Measurements from ENCODE around the gene FOXM1. TPM values are rescaled to one million over a fixed set of nuclear protein-coding genes. Genes with fewer than 3 reads are reported as not detected.
A peak's percentile ranks its signal among the peaks of the same experiment; 100 is the strongest.

The FOXM1 gene
- total RNA-seq, 1 experiment from 2014 or later = 118 TPM

GRCh38 chr12:2895051-2895451 lies 18.1 kb upstream of the FOXM1 start:
- Mint-ChIP-seq H3K4me3 (no peak overlapping the region), H3K4me1 (peaks cover 13% of the 10 kb centered on the region), H3K27ac (no peak overlapping the region), H3K27me3 (ENCODE audit: low read depth) (no peaks in the 10 kb centered on the region; the same call in 1 of the 2 replicates), H3K36me3 (no peaks in the 10 kb centered on the region), H3K9me3 (no peaks in the 10 kb centered on the region)
- ChIA-PET CTCF (interaction anchor here (0.6 to 2.3 kb wide), 4 partner anchors 10 to 49 kb away, joined by 3 to 21 read pairs (median 6); no protein-coding TSS in a partner anchor), POLR2A (interaction anchor here (0.5 kb wide), 1 partner anchor 10 kb away, joined by 6 read pairs; no protein-coding TSS in a partner anchor)
- ATAC-seq = no peak
- DNase-seq (ENCODE audit: low spot score) = no peak
- TF ChIP-seq FOXJ3 (CRISPR knock-in tag; IDR thresholded peaks at IDR 0.05; ENCODE audit: borderline replicate concordance) = no peak
- TF ChIP-seq ZNF532 (CRISPR knock-in tag; IDR thresholded peaks at IDR 0.05; ENCODE audit: borderline replicate concordance) = no peak
- no peak for TF ChIP-seq KAT7 (CRISPR knock-in tag; IDR thresholded peaks at IDR 0.05; ENCODE audit: borderline replicate concordance)
- TF ChIP-seq GTF2I (CRISPR knock-in tag; conservative IDR thresholded peaks at IDR 0.05) = no peak
- no peak for TF ChIP-seq JAZF1 (CRISPR knock-in tag; IDR thresholded peaks at IDR 0.05)
- no peak for TF ChIP-seq SMAD4 (CRISPR knock-in tag; IDR thresholded peaks at IDR 0.05)
- no peak for TF ChIP-seq MAX (CRISPR knock-in tag; IDR thresholded peaks at IDR 0.05)
- TF ChIP-seq ERG (CRISPR knock-in tag; IDR thresholded peaks at IDR 0.05) = no peak
- TF ChIP-seq PREB (CRISPR knock-in tag; IDR thresholded peaks at IDR 0.05; ENCODE audit: borderline replicate concordance) = no peak

- ChIA-PET POLR2A (interaction anchor here (3.4 kb wide), 1 partner anchor 15 kb away, joined by 24 read pairs; the partner anchor contains the start of genes FOXM1 and RHNO1), CTCF (interaction anchor here (0.7 to 2.3 kb wide), 3 partner anchors 8 to 51 kb away, joined by 3 to 21 read pairs (median 8); no protein-coding TSS in a partner anchor)
- Mint-ChIP-seq H3K27me3 (ENCODE audit: low read depth) (no peaks in the 10 kb centered on the region; the same call in 1 of the 2 replicates), H3K4me1 (peaks cover 18% of the 10 kb centered on the region), H3K4me3 (no peak overlapping the region; the same call in 1 of the 2 replicates), H3K36me3 (peaks cover 6% of the 10 kb centered on the region), H3K27ac (0 out of 2 replicates have a peak overlapping the region, but pooled peaks have one; percentile 45), H3K9me3 (no peaks in the 10 kb centered on the region)
- no peak for ATAC-seq
- no peak for DNase-seq (ENCODE audit: low spot score)
- peak; percentile 58; the same call in 1 of the 2 replicates for TF ChIP-seq GABPB1 (CRISPR knock-in tag; IDR thresholded peaks at IDR 0.05)
- no peak for TF ChIP-seq ZNF532 (CRISPR knock-in tag; IDR thresholded peaks at IDR 0.05; ENCODE audit: borderline replicate concordance)
Observed at GRCh38 chr12:2893007-2893406, 16.0 kb upstream of the FOXM1 start.
